Measurements from ENCODE around the gene CRLF1. TPM values are rescaled to one million over a fixed set of nuclear protein-coding genes. Genes with fewer than 3 reads are reported as not detected.
"Not testable (repeated sequence)": the region's sequence is repeated elsewhere in the genome, so short reads cannot be mapped to it uniquely, and the experiment has no call there.

Gene CRLF1
- total and polyA plus RNA-seq, 10 of the 15 experiments (the other 5 are each of a cell fraction or from before 2014, with no cell fraction given) = 0.10 to 1.2 (median 0.49) TPM; not detected in 4

- H3K9me3 ChIP-seq (replicated peaks; ENCODE audit: control insufficient read depth, insufficient read depth, low read length); H3K36me3 ChIP-seq (ENCODE audit: control insufficient read depth in 2 of 2, insufficient read depth in 2 of 2, low read length in 1 of 2); RAD21 ChIA-PET (ENCODE audit: unreplicated experiment); SMC1A ChIA-PET (ENCODE audit: uncharacterized antibody, unreplicated experiment); H3K4me3 ChIP-seq; CTCF ChIA-PET; H3K4me1 ChIP-seq (ENCODE audit: control insufficient read depth, insufficient read depth, low read length); H3K27me3 ChIP-seq (replicated peaks in 1 of 2; ENCODE audit: control insufficient read depth in 2 of 2, insufficient read depth in 2 of 2, low read length in 1 of 2); in situ Hi-C loops (cut with MboI); H4K20me1 ChIP-seq (ENCODE audit: control insufficient read depth, insufficient read depth); FAIRE-seq; DNase-seq (ENCODE audit: low read depth, low spot score); ATAC-seq; H3K9ac ChIP-seq (ENCODE audit: control insufficient read depth, insufficient read depth, low read length); H3K4me2 ChIP-seq (ENCODE audit: control insufficient read depth, insufficient read depth); BruUV-seq (replicated peaks); H3K27ac ChIP-seq (ENCODE audit: control insufficient read depth, insufficient read depth); H2AFZ ChIP-seq (ENCODE audit: control insufficient read depth, low read depth, low read length); intact Hi-C loops (cut with micrococcal nuclease; ENCODE audit: unreplicated experiment); H3K79me2 ChIP-seq (ENCODE audit: control insufficient read depth, insufficient read depth, low read length): not testable (repeated sequence)
- 71% methylated on average over 15 of the region's 15 CpGs for WGBS (ENCODE audit: insufficient coverage, insufficient replicate concordance, low lambda C conversion rate, missing lambda C conversion rate)
- POLR2A ChIA-PET = interaction anchor here (0.5 to 0.6 kb wide), 2 partner anchors 118 to 280 kb away, joined by 3 read pairs; no protein-coding TSS in a partner anchor
Measured at GRCh38 chr19:18600692-18601397, 5.8 kb downstream of the CRLF1 start.

- Histone ChIP-seq H3K27ac (ENCODE audit: control insufficient read depth, insufficient read depth) (no peak overlapping the region), H2AFZ (ENCODE audit: control insufficient read depth, low read depth, low read length) (no peak overlapping the region), H3K9ac (ENCODE audit: control insufficient read depth, insufficient read depth, low read length) (no peak overlapping the region), H3K9me3 (replicated peaks; ENCODE audit: control insufficient read depth, insufficient read depth, low read length) (no peaks in the 10 kb centered on the region), H3K79me2 (ENCODE audit: control insufficient read depth, insufficient read depth, low read length) (no peaks in the 10 kb centered on the region), H3K27me3 (replicated peaks in 1 of 2; ENCODE audit: control insufficient read depth in 2 of 2, insufficient read depth in 2 of 2, low read length in 1 of 2) (peaks cover 4 to 10% of the 10 kb centered on the region in 2 experiments), H3K4me3 (no peak overlapping the region), H3K36me3 (ENCODE audit: control insufficient read depth in 2 of 2, insufficient read depth in 2 of 2, low read length in 1 of 2) (no peaks in the 10 kb centered on the region), H4K20me1 (ENCODE audit: control insufficient read depth, insufficient read depth) (no peaks in the 10 kb centered on the region; the same call in 1 of the 2 replicates), H3K4me2 (ENCODE audit: control insufficient read depth, insufficient read depth) (no peak overlapping the region), H3K4me1 (ENCODE audit: control insufficient read depth, insufficient read depth, low read length) (peaks cover 4% of the 10 kb centered on the region)
- in situ Hi-C loops (cut with MboI) (no loop called here), intact Hi-C loops (cut with micrococcal nuclease; ENCODE audit: unreplicated experiment) (no loop called here)
- TF ChIP-seq SREBF2 (IDR thresholded peaks at IDR 0.05; ENCODE audit: low read length) (no peak), BHLHE40 (IDR thresholded peaks at IDR 0.05; ENCODE audit: borderline replicate concordance in 1 of 2, low read depth in 2 of 2, low read length in 1 of 2) (no peak), NFYB (IDR thresholded peaks at IDR 0.05; ENCODE audit: insufficient read depth, low read depth, low read length) (no peak)
- no TSS peak for BruUV-seq (replicated peaks)
- ChIA-PET POLR2A (no interaction called here), SMC1A (ENCODE audit: uncharacterized antibody, unreplicated experiment) (no interaction called here), RAD21 (ENCODE audit: unreplicated experiment) (no interaction called here), CTCF (interaction anchor here (1.3 kb wide), 1 partner anchor 18 kb away, joined by 3 read pairs; no protein-coding TSS in a partner anchor)
- WGBS (ENCODE audit: insufficient coverage, insufficient replicate concordance, low lambda C conversion rate, missing lambda C conversion rate) = 51% methylated on average over 20 of the region's 20 CpGs
- FAIRE-seq = no peak
- no peak for ATAC-seq
- DNase-seq (ENCODE audit: low read depth, low spot score) = no peak
Measured at GRCh38 chr19:18599485-18599884, 7.1 kb downstream of the CRLF1 start.
